Left ventricle myocardium inferior (tissue), 1 donor: Measurements from ENCODE around the gene PLEKHG3. TPM values are rescaled to one million over a fixed set of nuclear protein-coding genes. Genes with fewer than 3 reads are reported as not detected.

Experiments used
- DNase-seq: peaks from one replicate; pipeline ENCODE4 v3.0.0-alpha.2; 2020
- H3K27ac ChIP-seq: fragments of 200-600 bp; replicated peaks from 2 replicates; pipeline ENCODE4 v1.8.0; 2021
- H3K27me3 ChIP-seq: fragments of 200-600 bp; 2 replicates; pipeline ENCODE4 v1.8.0; 2021; ENCODE audit warnings: low read depth
- H3K36me3 ChIP-seq: fragments of 200-600 bp; 2 replicates; pipeline ENCODE4 v1.8.0; 2021
- H3K4me1 ChIP-seq: fragments of 200-600 bp; 2 replicates; pipeline ENCODE4 v1.8.0; 2021
- H3K4me3 ChIP-seq: fragments of 200-600 bp; 2 replicates; pipeline ENCODE4 v1.8.0; 2021; ENCODE audit warnings: mild to moderate bottlenecking, moderate library complexity
- H3K9me3 ChIP-seq: fragments of 200-600 bp; replicated peaks from 2 replicates; pipeline ENCODE4 v1.8.0; 2021
- intact Hi-C: fragments of 100-400 bp; cut with micrococcal nuclease; formaldehyde crosslinking; loops from one replicate; pipeline ENCODE4 v1.11.0; 2022
- total RNA-seq: library from RNA; stranded (reverse); fragmentation: NEBNext Ultra II Directional; extraction: Animal tissue kit (Norgen Biotek cat#: 25700); gene quantifications from one replicate; pipeline ENCODE4 v1.2.1, GENCODE V29; 2021
- TF ChIP-seq, protein P1 (sequence below): fragments of 200-600 bp; IDR thresholded peaks from 2 replicates; pipeline ENCODE4 v1.8.0; 2021; ENCODE audit warnings: antibody characterized with exemption, mild to moderate bottlenecking, borderline replicate concordance
- donor health status: DM: no; HTN: yes; CAD: no; lungs with severe emphysema.

PLEKHG3 gene
- total RNA-seq, 1 donor from 2014 or later: 16.5 TPM

- peaks cover 58% of the 10 kb centered on the region for H3K36me3 ChIP-seq
- no peaks in the 10 kb centered on the region for H3K9me3 ChIP-seq
- H3K27me3 ChIP-seq: no peaks in the 10 kb centered on the region
- no peak overlapping the region for H3K4me3 ChIP-seq
- intact Hi-C loops: no loop called here
- peaks cover 19% of the 10 kb centered on the region for H3K4me1 ChIP-seq
- TF ChIP-seq, protein P1, sequence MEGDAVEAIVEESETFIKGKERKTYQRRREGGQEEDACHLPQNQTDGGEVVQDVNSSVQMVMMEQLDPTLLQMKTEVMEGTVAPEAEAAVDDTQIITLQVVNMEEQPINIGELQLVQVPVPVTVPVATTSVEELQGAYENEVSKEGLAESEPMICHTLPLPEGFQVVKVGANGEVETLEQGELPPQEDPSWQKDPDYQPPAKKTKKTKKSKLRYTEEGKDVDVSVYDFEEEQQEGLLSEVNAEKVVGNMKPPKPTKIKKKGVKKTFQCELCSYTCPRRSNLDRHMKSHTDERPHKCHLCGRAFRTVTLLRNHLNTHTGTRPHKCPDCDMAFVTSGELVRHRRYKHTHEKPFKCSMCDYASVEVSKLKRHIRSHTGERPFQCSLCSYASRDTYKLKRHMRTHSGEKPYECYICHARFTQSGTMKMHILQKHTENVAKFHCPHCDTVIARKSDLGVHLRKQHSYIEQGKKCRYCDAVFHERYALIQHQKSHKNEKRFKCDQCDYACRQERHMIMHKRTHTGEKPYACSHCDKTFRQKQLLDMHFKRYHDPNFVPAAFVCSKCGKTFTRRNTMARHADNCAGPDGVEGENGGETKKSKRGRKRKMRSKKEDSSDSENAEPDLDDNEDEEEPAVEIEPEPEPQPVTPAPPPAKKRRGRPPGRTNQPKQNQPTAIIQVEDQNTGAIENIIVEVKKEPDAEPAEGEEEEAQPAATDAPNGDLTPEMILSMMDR: no peak
- no peak overlapping the region for H3K27ac ChIP-seq
- no peak for DNase-seq
Observed at GRCh38 chr14:64773577-64773976, 69.4 kb downstream of the PLEKHG3 start.

DNA sequence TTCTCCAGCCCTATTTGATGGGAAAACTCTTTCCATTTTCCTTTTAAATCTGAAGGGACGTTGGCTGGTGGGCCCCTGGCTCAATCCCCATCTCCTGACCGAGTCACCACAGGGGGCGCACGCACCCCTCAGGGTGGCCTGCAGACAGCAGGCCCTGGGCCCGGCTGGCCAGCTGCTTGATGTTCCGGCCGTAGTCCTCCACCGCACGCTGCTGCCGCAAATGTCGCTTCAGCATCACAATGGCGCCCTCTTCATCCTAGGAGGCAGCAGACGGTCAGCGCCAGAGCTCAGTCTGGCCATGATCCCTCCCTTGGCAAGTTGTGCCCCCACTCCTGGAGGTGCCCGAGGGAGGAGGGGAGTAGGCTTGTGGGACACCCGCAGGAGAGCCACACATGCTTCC lies 70.0 kb downstream of the PLEKHG3 start:
- Histone ChIP-seq H3K27ac (no peak overlapping the region), H3K27me3 (no peaks in the 10 kb centered on the region), H3K9me3 (no peaks in the 10 kb centered on the region), H3K4me1 (peaks cover 26% of the 10 kb centered on the region), H3K4me3 (no peak overlapping the region), H3K36me3 (peaks cover 52% of the 10 kb centered on the region)
- TF ChIP-seq, protein P1: no peak
- DNase-seq: no peak
- intact Hi-C loops: no loop called here

DNA sequence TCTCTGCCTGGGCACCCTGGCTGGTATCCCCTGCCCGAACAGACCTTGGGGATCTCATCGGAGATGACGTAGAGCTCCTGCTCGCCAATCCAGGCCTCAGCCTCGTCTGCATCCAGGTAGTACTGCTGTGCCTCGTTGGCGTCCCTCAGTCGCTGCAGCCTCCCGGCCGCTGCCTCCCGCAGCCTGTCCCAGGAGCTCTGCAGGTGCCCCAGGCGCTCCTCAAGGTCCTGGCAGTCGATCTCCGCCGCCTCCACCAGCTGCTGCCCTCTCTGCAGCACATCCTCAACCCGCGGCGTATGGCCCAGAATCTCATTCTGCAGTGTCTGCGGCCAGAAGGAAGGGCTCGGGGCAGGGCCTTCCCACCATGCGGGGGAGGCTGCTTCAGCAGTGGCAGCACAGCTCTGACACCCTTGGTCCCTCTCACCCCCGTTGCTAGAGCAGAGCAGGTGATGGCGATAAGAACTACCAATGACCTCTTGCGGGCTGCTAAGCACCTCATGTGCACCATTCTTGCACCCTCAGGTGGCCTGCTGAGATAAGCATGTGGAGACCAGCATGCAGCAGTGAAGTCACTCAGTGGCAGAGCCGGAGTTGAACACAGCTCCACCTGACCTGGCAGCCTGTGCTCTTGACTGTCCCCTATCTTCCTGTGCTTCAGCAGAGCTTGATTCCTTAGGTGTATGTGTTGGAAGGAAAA lies 71.0 kb downstream of the PLEKHG3 start:
- no peaks in the 10 kb centered on the region for H3K9me3 ChIP-seq
- no peak overlapping the region for H3K27ac ChIP-seq
- H3K4me1 ChIP-seq: peaks cover 34% of the 10 kb centered on the region
- no peak overlapping the region for H3K4me3 ChIP-seq
- no peaks in the 10 kb centered on the region for H3K27me3 ChIP-seq
- H3K36me3 ChIP-seq: peaks cover 43% of the 10 kb centered on the region
- TF ChIP-seq, protein P1: no peak
- intact Hi-C loops: no loop called here
- no peak for DNase-seq

DNA sequence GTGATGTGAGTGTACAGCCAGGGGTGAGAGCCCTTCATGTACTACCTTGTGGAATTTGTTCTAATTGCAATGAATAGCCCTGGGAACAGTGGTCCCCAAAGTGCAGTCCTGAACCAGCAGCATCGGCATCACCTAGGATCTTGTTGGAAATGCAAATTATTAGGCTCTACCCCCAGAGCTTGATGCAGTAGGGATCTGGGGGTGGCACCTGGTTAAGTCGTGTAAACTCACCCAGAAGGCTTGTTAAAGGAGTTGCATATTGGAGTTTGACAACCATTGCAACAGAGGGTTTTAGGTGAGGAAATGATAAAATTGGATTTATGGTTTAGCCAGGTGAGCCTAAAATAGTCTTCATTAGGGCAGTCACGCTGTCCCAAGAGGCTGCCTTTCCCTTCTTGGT lies 73.2 kb downstream of the PLEKHG3 start:
- peaks cover 34% of the 10 kb centered on the region for H3K4me1 ChIP-seq
- H3K27ac ChIP-seq: peak overlapping the region; percentile 89
- H3K36me3 ChIP-seq: peaks cover 32% of the 10 kb centered on the region
- H3K9me3 ChIP-seq: no peaks in the 10 kb centered on the region
- intact Hi-C loops: no loop called here
- TF ChIP-seq, protein P1: no peak
- no peak overlapping the region for H3K4me3 ChIP-seq
- DNase-seq: no peak
- no peaks in the 10 kb centered on the region for H3K27me3 ChIP-seq

GRCh38 chr14:64778104-64778754 lies 74.0 kb downstream of the PLEKHG3 start:
- intact Hi-C loops: no loop called here
- Histone ChIP-seq H3K4me1 (peaks cover 34% of the 10 kb centered on the region), H3K36me3 (peaks cover 24% of the 10 kb centered on the region), H3K9me3 (no peaks in the 10 kb centered on the region), H3K27ac (peak overlapping the region; percentile 89), H3K4me3 (no peak overlapping the region), H3K27me3 (no peaks in the 10 kb centered on the region)
- peak; percentile 47 for DNase-seq
- TF ChIP-seq, protein P1: no peak
